GM12801 (cell line): ENCODE data around the gene EWSR1.

ENCODE experiments used
- CTCF ChIP-seq: IDR thresholded peaks from one replicate; pipeline ENCODE4 v1.5.1; 2011; ENCODE audit warnings: control low read depth; ENCODE audit not compliant: insufficient read length; ENCODE audit errors: extremely low read depth

The EWSR1 gene

GRCh38 chr22:29327089-29327764 is 59.2 kb downstream of the EWSR1 start:
- no peak for TF ChIP-seq CTCF

DNA sequence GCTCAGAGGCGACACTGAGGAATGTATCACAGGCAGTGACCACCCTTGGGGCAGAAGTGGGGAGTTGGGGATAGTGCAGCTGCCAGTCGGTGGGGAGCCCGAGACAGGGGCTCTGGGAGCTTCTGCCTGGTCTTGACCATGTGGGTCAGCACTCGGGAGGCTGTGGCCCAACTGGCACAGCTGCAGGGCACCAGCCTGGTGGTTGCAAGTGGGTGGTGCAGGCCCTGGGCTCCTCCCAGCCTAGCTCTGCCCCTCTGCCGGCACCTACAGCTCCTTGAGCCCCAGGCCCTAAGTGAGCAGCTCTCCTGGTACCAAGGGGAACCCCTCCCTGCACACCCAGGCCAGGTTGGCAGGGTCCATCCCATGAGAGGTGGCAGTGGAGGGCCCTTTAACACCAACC is 60.0 kb downstream of the EWSR1 start:
- TF ChIP-seq CTCF = no peak

DNA sequence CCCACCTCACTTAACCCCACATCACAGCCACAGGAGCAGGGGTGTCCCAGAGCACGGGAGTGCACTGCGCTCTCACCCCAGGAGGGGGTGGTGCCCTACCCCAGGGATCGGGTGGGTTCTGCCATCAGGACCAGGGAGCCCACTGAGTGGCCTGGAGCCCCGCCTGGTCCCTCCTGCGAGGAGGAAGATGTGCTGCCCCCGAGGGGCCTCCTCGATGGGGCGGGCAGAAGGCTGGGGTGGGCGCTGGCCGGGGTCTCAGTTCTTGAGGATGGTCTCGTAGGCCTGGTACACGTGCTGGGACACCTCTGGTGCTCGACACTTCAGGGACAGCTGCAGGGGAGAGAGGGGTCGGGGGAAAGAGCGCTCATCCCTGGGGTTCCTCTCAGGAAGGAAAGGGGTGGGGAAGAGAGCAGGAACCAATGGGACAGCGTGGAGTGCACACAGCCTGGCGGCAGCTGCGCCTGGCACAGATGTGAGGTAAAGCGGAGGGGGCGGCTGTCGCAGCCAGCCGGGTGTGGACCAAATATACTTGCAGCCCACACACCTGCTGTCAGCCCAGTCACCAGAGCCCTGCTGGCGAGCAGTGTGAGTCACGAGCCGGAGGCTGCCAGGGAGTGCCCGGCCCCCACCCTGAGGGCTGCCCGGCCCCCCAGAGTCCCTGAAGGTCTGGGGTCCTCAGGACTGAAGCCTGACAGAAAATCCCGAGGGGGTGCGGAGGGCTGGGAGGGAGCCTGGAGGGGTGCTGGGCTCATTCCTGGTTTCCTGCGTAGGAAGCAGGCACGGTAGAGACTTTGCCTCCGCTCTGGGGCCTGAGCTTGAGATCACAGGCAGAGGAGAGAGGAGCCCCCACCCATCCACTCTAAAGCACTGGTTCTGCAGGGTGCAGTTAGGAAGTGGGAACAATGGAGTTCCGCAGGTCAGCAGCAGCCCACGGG is 60.8 kb downstream of the EWSR1 start:
- TF ChIP-seq CTCF = no peak

DNA sequence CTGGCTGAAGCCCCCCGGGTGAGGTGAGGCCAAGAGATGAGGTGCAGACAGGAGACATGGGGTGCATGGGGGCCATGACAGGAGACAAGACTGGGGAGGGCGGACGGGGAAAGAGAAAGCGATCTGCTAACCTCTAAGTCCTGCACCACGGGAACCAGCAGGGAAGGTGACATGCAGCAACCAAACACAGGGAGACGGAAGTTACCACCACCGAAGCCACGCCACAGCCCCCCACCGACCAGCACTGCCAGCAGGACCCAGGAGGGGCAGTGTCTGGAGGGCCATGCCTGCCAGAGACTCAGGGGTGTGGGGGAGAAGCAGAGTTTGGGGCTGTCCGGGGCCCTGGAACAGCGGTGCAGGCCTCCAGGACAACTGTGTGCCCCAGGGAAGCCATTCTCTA is 61.5 kb downstream of the EWSR1 start:
- TF ChIP-seq CTCF = no peak

DNA sequence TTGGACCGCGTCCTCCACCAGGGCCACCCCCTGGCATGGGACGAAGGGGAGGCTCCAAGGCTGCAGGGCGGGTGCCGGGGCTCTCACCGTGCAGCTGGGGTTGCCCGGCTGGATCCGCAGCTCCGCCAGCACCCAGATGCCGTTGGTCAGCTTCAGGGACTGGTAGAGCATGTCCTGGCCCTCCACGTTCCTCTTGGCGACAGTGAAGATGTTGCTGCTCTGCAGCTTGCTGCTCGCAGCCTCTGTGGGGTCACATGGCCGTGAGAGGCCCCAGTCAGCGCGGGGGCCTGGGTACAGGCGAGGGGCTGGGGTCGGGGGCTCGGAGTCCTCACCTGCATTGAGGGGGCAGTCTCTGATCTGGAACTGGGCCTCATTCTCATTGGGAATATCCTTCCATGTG is 62.2 kb downstream of the EWSR1 start:
- TF ChIP-seq CTCF = no peak

- TF ChIP-seq CTCF = no peak
Measured at GRCh38 chr22:29330753-29331152, 62.7 kb downstream of the EWSR1 start.

GRCh38 chr22:29331213-29331612 is 63.1 kb downstream of the EWSR1 start:
- TF ChIP-seq CTCF = no peak
